GM23338 (cell line): ENCODE measurements around the gene NEIL1. TPM values are rescaled to one million over a fixed set of nuclear protein-coding genes. Genes with fewer than 3 reads are reported as not detected.
"Not testable (repeated sequence)": the region's sequence is repeated elsewhere in the genome, so short reads cannot be mapped to it uniquely, and the experiment has no call there.

Experiments
- ATAC-seq: fragments of 200-7000 bp; cut with Tn5 transposase; 3 replicates; pipeline ENCODE4 v1.9.1; 2020
- DNase-seq: peaks from one replicate; pipeline ENCODE4 v3.0.0-alpha.2; 2015; ENCODE audit warnings: low spot score
- H2AFZ ChIP-seq: fragments of 200-600 bp; sonication (generic); 2 replicates; pipeline ENCODE4 v1.8.0; 2016; ENCODE audit warnings: antibody characterized with exemption, mild to moderate bottlenecking, moderate library complexity
- H3F3A ChIP-seq: fragments of 200-600 bp; sonication (generic); replicated peaks from 2 replicates; pipeline ENCODE4 v1.8.0; 2017; ENCODE audit warnings: antibody characterized with exemption, mixed run types, low read depth
- H3K27ac ChIP-seq: fragments of 200-600 bp; sonication (generic); 2 replicates; pipeline ENCODE4 v1.6.1; 2016; ENCODE audit warnings: low read depth
- H3K27me3 ChIP-seq: fragments of 200-600 bp; sonication (generic); 2 replicates; pipeline ENCODE4 v1.8.0; 2016; ENCODE audit warnings: mild to moderate bottlenecking, mixed run types, moderate library complexity; ENCODE audit not compliant: insufficient read depth
- H3K36me3 ChIP-seq: fragments of 200-600 bp; sonication (generic); 2 replicates; pipeline ENCODE4 v1.8.0; 2016; ENCODE audit warnings: mild to moderate bottlenecking; ENCODE audit not compliant: insufficient read depth
- H3K4me1 ChIP-seq: fragments of 200-600 bp; sonication (generic); 2 replicates; pipeline ENCODE4 v1.8.0; 2016; ENCODE audit warnings: mild to moderate bottlenecking, moderate library complexity; ENCODE audit not compliant: insufficient read depth
- H3K4me2 ChIP-seq: fragments of 200-600 bp; sonication (generic); 2 replicates; pipeline ENCODE4 v1.7.1; 2017; ENCODE audit warnings: mixed run types
- H3K4me3 ChIP-seq: fragments of 200-600 bp; sonication (generic); 2 replicates; pipeline ENCODE4 v1.6.1; 2016; ENCODE audit warnings: mixed run types
- H3K79me2 ChIP-seq: fragments of 200-600 bp; sonication (generic); replicated peaks from 2 replicates; pipeline ENCODE4 v1.8.0; 2017; ENCODE audit warnings: mild to moderate bottlenecking; ENCODE audit not compliant: insufficient read depth
- H3K9me2 ChIP-seq: fragments of 200-600 bp; sonication (generic); 2 replicates; pipeline ENCODE4 v1.8.0; 2017; ENCODE audit not compliant: insufficient read depth
- H4K20me1 ChIP-seq: fragments of 200-600 bp; sonication (generic); replicated peaks from 2 replicates; pipeline ENCODE4 v1.8.0; 2017; ENCODE audit warnings: mild to moderate bottlenecking; ENCODE audit not compliant: insufficient read depth
- H3K27ac Mint-ChIP-seq: 2 replicates; pipeline ENCODE4 v1.8.0; 2020; ENCODE audit warnings: inconsistent platforms, mild to moderate bottlenecking, moderate library complexity, mixed read lengths
- H3K27me3 Mint-ChIP-seq: 3 replicates; pipeline ENCODE4 v1.8.0; 2022; ENCODE audit warnings: low read depth, mild to moderate bottlenecking, moderate library complexity, mixed read lengths, inconsistent platforms; ENCODE audit not compliant: insufficient read depth, poor library complexity
- H3K36me3 Mint-ChIP-seq: 3 replicates; pipeline ENCODE4 v1.8.0; 2021; ENCODE audit warnings: low read depth, mild to moderate bottlenecking, inconsistent platforms, moderate library complexity, mixed read lengths
- H3K4me1 Mint-ChIP-seq: 3 replicates; pipeline ENCODE4 v1.8.0; 2020; ENCODE audit warnings: mild to moderate bottlenecking, inconsistent platforms, mixed read lengths
- H3K4me3 Mint-ChIP-seq: 3 replicates; pipeline ENCODE4 v1.8.0; 2021; ENCODE audit warnings: moderate library complexity, mild to moderate bottlenecking, inconsistent platforms, mixed read lengths
- H3K9me3 Mint-ChIP-seq: 3 replicates; pipeline ENCODE4 v1.8.0; 2020; ENCODE audit warnings: moderate library complexity, mild to moderate bottlenecking, inconsistent platforms, mixed read lengths
- CREB1 ChIP-seq: fragments of 250-450 bp; sonication (Bioruptor Pico); IDR thresholded peaks from 2 replicates; pipeline ENCODE4 v1.5.0; 2020; ENCODE audit warnings: low read depth, mild to moderate bottlenecking, moderate library complexity
- CTCF ChIP-seq, 2 experiments: fragments of 200-600 bp in 1 of 2; sonication (generic) in 1 of 2; conservative IDR thresholded peaks; 2 replicates each; pipeline versions ENCODE4 v1.5.1 to v1.6.1; 2016 to 2017; ENCODE audit warnings: antibody characterized with exemption in 2 of 2, low read depth in 2 of 2, mild to moderate bottlenecking in 2 of 2, moderate library complexity in 1 of 2
- JUNB ChIP-seq: IDR thresholded peaks from one replicate; pipeline ENCODE4 v1.6.1; 2016; ENCODE audit warnings: antibody characterized with exemption; ENCODE audit not compliant: unreplicated experiment
- POLR2AphosphoS5 ChIP-seq: IDR thresholded peaks from 2 replicates; pipeline ENCODE4 v1.6.1; 2016; ENCODE audit warnings: antibody characterized with exemption, low read depth
- STAT1 ChIP-seq: IDR thresholded peaks from one replicate; pipeline ENCODE4 v1.6.1; 2016; ENCODE audit warnings: antibody characterized with exemption; ENCODE audit not compliant: unreplicated experiment
- ZNF331 ChIP-seq: fragments of 250-450 bp; sonication (Bioruptor Pico); IDR thresholded peaks from 2 replicates; pipeline ENCODE4 v1.5.0; 2020; ENCODE audit warnings: low read depth, mild to moderate bottlenecking, moderate library complexity
- polyA plus RNA-seq: library from polyadenylated mRNA; unstranded; fragments of >200 nt; fragmentation: Nextera tagmentation; extraction: Ambion mirVana; gene quantifications from 2 replicates; pipeline ENCODE4 v1.2.1, GENCODE V29; 2016
- total RNA-seq: library from RNA; depleted of rRNA; stranded (reverse); fragments of >200 nt; shearing (Covaris generic); gene quantifications from 2 replicates; pipeline ENCODE4 v1.2.3, GENCODE V29; 2014

Gene NEIL1
- total and polyA plus RNA-seq, 2 experiments from 2014 or later: 6.2 to 17.0 TPM

- no peaks in the 10 kb centered on the region for H3K79me2 ChIP-seq
- H4K20me1 ChIP-seq: no peaks in the 10 kb centered on the region
- Mint-ChIP-seq H3K9me3 (no peaks in the 10 kb centered on the region), H3K27me3 (peaks cover 34% of the 10 kb centered on the region), H3K36me3 (peaks cover 5% of the 10 kb centered on the region; the same call in 1 of the 3 replicates), H3K27ac (no peak overlapping the region), H3K4me1 (peaks cover 6% of the 10 kb centered on the region; the same call in 2 of the 3 replicates), H3K4me3 (peak overlapping the region; percentile 92)
- peaks cover 4% of the 10 kb centered on the region; the same call in 1 of the 2 replicates for H3K4me1 ChIP-seq
- ATAC-seq: peak; percentile 30
- peak overlapping the region; percentile 97 for H3K4me2 ChIP-seq
- no peak for TF ChIP-seq CTCF (conservative IDR thresholded peaks at IDR 0.05; ENCODE audit: low read depth in 2 of 2)
- no peak for TF ChIP-seq CREB1 (CRISPR knock-in tag)
- TF ChIP-seq JUNB: no peak
- TF ChIP-seq STAT1: no peak
- TF ChIP-seq ZNF331 (CRISPR knock-in tag): no peak
- TF ChIP-seq POLR2AphosphoS5: no peak
- 0 out of 2 replicates have a peak, but pooled peaks cover 5% of the 10 kb centered on the region for H3K9me2 ChIP-seq
- H3K4me3 ChIP-seq: peak overlapping the region; percentile 95
- 0 out of 2 replicates have a peak, but pooled peaks cover 4% of the 10 kb centered on the region for H3F3A ChIP-seq
- no peaks in the 10 kb centered on the region for H3K36me3 ChIP-seq
- H3K27ac ChIP-seq: no peak overlapping the region
- peak; percentile 63 for DNase-seq
- peak overlapping the region; percentile 93 for H2AFZ ChIP-seq
- H3K27me3 ChIP-seq: peaks cover 36% of the 10 kb centered on the region
Observed at GRCh38 chr15:75348562-75349350, 1.9 kb downstream of the NEIL1 start.

DNA sequence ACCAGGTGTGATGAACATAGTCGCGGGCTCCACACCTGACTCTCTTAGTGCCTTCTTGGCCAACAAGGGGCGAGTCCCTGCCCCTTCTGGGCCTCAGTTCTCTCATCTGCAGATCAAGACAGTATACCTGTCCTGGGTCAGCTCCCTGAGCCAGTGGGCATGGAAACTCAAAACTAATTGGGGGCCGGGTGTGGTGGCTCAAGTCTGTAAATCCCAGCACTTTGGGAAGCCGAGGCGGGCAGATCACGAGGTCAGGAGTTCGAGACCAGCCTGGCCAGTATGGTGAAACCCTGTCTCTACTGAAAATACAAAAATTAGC, 2.5 kb downstream of the NEIL1 start:
- Histone ChIP-seq H3K27me3 (peaks cover 36% of the 10 kb centered on the region), H3K4me2 (peak overlapping the region; percentile 97), H3K4me3 (peak overlapping the region; percentile 95; the same call in 1 of the 2 replicates)
- H3K79me2 ChIP-seq, DNase-seq, H3K4me1 ChIP-seq, H2AFZ ChIP-seq, H3F3A ChIP-seq, ATAC-seq, H4K20me1 ChIP-seq, H3K27ac Mint-ChIP-seq, H3K4me1 Mint-ChIP-seq, H3K27ac ChIP-seq, H3K36me3 Mint-ChIP-seq, H3K9me2 ChIP-seq, H3K9me3 Mint-ChIP-seq, H3K36me3 ChIP-seq: not testable (repeated sequence)
- Mint-ChIP-seq H3K27me3 (peaks cover 32% of the 10 kb centered on the region), H3K4me3 (0 out of 3 replicates have a peak overlapping the region, but pooled peaks have one; percentile 92)
